HuH-7 (cell line): ENCODE data around the gene TFR2.
A peak's percentile ranks its signal among the peaks of the same experiment; 100 is the strongest.

Experiments
- DNase-seq: peaks from one replicate; pipeline ENCODE4 v3.0.0; 2011; ENCODE audit warnings: low spot score

TFR2 gene

DNA sequence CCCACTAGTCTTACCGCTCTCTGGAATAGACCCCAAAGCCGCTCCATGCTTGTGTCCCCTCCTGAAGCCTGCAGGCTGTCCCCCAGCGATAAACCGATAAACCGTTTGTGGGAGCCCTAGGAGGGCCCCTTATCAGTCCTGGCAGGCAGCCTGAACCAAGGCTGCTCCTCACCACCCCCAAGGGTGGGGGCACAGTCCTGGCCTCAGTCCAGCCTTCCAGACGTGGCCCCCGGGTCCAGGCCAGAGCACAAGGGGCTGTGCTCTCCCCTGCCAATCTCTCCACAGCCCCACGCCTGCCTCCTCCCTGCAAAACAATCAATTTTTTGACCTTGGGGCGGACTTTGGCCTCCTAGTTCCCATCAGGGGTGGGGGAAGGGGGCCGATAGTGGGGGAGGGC, at the start of gene TFR2:
TFR2 (minus strand) TSS at position 90 of the 397 bp plus-strand sequence; CDS start at position 47, 43 bp downstream.
- peak; percentile 61 for DNase-seq

DNA sequence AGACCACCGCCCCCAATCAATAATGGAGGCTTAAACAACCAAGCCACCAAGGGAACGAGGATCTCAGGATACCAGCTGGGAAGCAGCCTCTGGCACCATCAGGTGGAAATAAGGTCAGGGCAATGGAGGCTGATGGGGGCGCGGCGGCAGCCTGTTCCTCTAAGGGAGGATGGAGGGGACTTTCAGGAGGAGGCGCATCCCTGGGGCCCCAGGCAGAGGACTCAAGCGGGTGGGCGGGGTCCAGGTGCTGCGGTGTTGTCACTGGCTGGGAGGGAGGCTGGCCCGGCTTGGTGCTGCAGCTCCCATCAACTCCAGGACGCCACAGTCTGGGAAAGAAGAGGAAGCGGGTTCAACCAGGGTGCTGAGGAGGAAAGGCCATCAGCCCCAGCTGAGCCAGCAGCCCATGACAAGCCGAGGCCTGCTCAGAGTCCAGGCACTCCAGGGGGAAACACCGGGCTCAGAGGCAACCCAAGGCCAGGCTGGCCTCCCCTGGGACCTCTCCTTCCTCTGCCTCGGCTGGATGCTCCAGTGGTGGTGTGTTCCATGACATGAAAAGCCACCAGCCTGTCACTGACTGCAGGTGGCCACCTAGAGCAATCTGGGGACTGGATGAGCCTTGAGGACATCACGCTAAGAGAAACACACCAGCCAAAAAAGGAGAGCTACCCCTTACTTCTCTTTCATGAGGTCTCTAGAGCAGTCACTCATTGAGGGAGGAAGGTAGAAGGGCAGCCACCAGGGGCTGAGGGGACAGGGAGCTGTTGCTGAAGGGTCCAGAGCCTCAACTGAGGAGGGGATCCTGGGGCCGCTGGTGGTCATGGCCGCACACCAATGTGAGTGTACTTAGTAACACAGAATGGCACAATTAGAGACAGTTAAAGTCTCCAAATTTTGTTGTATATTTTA, 48.1 kb upstream of the TFR2 start:
- no peak for DNase-seq

DNA sequence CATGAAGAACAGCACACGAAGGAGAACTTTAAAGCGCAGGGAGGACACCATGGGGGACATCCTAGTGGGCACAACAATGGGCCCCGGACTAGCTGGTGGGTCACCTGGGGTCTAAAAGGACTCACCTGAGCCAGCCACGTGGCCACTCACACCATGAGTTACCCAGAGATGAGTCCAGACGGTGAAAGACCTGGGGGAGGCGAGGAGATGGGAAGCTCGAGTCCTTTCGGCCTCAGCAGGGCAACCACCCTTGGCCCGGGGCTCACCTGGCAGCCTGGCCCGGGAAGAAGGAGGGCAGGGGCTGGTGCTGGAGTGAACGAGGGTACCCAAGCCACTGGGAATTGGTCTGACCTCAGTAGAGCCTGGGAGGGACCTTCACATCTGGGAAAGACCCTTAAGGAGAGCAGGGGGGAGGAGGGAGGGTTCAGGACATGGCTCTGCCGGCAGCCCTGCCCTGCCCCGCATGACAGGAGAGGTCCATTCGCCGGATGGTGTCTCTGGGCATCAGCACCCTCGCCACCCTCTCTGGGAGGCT, 47.0 kb upstream of the TFR2 start:
- no peak for DNase-seq

DNA sequence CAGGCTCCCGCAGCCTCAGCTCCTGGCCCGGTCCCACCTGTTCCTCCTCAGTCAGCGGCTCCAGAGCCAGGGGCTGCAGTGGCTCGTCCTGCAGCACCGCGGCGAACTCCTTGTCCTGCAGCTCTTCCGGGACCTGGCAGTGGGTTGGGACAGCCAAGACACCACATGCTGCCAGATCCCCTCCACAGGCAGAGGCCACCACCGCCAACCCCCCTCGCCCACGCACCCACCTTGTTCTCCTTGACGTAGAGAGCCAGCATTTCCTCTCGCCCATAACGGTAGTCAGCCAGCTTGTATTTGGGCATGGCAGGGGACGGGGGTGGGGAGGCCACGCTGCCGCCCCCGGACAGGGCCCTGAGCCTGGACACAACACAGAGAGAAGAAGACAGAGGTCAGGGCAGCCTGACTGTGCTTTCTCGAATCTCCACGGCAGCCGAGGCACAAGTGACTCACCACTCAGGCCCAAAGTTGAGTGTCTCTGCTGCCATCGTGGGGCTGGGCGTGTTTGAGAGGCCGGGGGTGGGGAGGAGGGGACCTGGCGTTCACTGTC, 46.5 kb upstream of the TFR2 start:
- DNase-seq = no peak

DNA sequence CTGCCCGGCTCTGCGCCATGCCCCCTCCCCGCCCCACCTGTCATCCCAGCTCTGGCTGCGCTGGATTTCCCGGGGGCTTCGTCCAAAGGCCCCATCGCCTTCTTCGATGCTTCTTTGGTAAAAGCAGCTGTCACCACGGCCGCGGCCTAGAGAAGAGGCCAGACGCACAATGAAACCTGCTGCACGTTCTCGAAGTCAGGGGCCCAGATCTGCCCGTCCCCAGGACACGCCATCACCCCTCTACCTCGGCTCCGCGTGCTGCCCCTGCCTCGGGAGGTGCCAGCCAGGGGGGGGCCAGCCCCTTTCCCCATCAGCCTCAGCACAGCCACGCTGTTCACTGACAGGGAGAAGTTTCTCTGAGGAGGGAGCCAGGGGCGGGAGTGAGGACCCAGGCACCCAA, 45.9 kb upstream of the TFR2 start:
- DNase-seq = no peak

DNA sequence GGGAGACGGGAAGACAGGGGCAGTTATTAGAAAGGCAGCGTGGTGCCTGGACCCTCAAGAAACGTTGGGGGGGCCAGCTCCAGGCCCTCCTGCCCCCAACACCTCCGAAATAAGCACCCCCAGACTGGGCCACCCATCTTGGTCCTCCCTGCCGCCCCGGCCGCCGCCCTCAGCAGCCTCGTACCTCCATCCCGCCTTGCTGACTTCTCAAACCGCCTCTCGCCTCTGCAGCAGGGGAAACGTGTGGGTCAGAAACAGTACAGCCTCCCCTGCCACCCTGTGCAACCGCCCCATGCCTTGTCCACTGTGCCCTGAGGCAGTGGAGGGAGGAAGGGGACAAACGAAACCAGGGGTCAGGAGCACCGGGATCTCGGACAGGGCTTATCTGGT, 45.5 kb upstream of the TFR2 start:
- no peak for DNase-seq

DNA sequence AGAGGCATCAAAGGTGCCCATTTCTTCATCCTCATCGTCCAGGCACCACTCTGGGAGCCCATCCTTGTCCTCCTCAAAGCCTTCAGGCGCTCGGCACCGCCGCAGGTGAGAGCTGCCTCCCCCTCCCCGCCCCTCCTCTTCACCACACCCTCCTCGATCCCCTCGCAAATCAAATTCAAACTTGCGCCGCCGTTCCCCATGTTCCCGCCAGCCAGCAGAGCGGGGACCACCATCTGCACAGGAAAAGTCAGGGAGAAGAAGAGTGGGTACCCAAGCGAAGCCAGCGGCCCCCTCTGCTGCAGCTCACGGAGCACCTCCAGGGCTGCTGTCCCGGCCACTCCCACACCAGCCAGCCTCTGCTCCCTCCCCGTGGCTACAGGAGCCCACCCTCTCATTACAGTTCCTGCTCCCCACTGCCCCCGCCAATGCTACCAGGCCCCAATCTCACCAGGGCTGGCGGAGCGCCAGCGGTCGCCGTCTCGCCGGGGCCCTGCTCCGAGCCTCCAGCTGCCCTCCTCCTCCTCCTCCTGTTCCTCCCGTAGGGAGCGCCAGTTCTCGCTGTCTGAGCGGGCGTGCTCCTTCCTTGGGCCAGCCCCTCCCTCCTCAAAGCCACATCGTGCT, 45.0 kb upstream of the TFR2 start:
- no peak for DNase-seq

DNA sequence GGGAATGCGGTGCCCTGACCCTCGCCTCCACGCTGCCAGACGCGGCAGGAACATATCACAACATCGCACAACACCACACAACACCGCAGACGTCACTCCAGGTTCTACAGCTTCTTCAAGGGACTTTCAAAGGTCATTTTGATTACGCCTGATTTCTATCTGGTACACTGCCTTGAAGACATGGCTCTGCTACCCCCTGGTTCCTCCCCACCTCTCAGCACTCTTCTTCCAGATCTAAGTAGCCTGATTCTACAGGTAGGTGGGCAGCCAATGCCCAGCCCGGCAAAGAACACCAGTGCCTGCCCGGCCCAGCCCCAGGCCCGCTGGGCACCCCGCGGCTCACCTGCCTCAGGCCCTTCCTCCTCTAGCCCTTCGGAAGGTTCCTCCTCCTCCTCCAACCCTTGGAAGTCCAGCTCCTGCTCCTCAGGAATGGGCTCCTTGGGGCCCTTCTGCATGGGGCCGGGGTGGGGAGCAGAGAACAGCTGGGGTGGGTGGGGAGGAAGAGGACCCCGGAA, 44.3 kb upstream of the TFR2 start:
- DNase-seq = no peak

DNA sequence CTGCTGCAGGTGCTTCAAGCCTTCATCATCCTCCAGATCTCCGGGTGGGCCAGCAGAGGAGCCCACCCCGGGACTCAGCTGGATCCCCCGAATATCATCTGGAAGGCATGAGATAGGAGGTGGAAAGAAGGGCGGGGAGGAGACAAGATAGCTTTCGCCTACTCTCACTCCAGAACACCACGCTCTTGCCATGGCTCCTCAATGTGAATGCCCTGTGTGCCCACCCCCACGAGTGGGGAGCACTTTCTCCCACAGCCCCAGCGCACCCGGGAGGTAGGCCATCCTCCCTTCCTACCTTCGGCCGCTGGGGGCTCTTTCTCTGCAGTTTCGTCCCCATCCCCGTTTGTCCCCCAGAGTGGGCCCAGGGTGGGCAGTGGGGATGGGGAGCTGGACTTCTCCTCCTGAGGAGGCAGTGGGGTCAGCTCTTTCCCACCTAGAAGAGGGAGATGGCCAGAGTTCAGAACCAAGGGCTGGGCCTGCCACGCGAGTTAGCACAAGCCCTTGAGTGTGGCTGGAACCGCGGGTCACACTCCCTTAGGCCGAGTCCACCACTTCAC, 43.8 kb upstream of the TFR2 start:
- DNase-seq = no peak

DNA sequence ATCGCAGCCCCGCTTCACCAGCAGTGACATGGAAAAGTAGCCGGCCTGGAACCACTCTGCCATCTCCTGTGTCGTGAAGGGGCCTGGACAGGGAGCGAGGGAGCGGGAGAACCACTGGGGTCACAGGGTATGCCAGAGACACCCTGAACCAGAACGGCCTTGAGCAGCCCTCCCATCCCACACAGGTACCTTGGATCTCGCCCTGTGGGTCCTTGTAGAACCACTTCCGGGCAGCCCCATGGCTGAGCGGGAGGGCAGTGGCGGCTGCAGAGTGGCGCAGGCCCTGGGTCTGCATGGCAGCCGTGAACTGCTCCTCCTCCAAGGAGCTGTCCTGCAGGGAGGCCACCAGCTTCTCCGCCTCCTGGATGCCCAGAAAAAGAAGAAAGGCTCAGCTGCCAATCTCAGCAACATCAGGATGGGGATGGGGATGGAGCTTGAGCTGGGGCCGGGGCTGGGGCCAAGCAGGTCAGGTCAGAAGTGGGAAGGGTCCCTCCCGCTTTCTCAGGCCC, 43.2 kb upstream of the TFR2 start:
- DNase-seq = no peak

DNA sequence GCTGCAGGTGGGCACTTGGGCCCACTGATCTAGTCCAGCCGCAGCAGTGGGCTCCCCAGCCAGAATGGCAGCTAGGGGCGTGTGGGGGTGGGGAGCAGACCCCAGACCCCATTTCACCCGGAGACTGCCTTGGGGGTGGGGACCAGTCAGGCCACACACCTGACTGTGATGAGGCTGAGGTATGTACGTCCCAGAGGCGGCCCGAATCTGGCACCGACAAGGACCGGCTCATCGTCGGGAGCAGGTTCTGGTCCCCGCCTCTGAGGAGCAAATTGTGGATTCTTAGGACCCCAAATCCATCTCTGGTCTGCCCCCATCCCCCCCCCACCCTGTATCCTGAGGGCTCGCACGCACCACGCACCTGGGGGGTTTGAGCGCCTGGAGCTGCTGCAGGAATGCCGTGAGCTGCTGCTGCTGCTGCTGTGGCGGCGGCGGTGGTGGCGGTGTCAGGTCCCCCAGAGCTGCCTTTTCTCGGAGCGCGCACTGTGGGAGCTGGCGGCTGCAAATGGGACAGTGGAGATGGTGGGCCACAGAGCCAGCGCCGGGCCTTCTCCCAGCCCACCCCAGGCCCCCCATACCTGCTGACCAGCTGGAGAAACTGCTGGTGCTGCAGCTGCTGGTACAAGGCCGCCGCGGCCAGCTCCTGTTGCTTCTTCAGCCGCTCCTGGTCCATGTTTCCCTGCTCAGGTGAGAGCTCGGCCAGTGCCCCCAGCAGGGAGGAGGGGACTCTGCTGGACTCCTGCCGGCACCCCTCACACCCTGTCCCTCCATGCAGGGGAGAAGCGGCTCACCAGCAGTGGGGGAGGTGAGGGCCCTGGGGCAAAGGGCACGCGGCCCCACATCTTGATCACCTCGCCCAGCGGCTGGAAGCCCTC, 42.5 kb upstream of the TFR2 start:
- DNase-seq = no peak

DNA sequence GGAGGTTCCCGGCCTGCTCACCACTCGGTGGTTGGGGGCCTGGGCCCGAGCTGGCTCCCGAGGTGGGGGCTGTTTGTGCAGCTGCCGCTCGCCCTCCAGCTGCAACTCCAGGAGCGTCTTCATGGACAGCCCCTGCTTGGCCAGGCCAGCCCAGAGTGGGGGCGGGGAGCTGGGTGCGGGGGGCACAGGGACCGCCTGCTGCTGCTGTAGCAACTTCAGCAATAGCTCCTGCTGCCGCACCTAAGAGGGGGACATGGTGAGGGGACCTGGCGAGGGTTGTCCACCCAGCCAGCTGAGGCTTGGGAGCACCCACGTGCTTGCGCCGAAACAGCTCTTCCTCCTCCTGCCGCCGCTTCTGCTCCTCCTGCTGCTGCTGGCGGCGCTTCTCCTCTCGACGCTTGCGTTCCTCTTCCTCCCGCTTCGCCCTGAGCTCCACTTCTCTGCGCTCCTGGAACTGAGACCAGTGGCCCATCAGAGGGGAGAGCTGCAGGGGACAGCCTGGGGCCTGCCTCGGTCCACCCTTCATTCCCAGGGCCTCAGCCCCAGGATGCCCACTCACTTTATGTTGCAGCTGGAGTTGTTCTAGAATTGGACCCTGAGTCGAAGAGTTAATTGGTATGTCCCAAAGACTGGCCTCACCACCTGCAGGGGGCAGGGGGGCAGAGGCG, 41.8 kb upstream of the TFR2 start:
- no peak for DNase-seq

DNA sequence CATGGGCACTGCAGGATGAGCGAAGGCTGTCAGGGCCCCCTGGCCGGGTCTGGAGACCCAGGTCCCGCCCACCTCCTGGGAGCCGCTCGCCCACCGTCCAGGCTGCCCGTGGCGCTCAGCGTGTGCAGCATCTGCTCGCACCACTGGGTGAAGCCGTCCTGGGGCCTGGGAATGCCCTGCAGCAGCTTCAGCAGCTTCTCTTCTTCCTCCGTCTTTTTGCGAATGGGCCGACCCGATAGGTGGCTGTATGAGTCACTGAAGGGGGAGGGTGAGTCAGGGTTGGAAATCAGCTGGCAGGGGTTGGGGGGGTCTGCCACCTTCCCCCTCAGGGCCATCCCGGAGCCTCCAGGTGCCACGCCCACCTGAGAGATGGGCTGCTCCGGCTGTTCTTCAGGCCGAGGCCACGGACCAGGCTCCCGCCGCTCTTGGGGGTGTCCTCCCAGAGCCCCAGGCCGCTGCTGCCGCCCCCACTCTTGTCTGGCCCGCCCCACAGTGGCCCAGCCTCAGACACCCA, 40.9 kb upstream of the TFR2 start:
- DNase-seq = no peak

DNA sequence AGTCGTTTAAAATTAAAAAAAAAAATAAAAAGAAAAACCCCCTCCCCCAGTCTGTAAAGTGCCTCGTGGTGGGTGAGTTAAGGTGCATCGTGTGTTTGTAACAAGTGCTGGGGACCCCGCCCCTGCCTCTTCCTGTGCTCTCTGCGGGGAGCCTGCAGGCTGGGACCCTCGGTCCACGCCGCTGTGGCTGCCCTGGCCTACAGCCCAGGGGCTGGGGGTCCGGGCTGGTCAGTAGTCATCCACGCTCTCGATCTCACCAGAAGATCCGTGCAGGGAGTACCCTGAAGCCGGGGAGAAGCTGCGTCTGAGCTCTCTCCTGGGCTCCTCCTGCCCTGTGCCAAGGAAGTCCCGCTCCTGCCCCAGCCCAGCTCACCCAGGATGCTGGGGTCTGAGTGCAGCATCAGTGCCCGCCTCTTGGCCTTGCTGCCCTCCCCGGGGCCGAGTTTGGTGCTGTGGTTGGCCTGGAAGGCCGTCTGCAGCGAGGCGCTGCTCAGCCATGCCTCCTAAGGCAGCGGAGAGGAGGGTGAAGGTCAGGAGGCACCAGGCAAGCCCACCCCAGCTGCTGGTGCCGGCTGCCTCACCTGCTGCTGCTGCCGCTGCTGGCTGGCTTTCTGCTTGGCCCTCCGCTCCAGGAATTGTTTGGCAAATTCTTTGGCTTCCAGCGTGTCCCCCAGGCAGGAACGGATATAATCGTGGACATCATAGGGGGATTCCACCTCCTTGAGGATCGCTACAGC, 40.3 kb upstream of the TFR2 start:
- no peak for DNase-seq

DNA sequence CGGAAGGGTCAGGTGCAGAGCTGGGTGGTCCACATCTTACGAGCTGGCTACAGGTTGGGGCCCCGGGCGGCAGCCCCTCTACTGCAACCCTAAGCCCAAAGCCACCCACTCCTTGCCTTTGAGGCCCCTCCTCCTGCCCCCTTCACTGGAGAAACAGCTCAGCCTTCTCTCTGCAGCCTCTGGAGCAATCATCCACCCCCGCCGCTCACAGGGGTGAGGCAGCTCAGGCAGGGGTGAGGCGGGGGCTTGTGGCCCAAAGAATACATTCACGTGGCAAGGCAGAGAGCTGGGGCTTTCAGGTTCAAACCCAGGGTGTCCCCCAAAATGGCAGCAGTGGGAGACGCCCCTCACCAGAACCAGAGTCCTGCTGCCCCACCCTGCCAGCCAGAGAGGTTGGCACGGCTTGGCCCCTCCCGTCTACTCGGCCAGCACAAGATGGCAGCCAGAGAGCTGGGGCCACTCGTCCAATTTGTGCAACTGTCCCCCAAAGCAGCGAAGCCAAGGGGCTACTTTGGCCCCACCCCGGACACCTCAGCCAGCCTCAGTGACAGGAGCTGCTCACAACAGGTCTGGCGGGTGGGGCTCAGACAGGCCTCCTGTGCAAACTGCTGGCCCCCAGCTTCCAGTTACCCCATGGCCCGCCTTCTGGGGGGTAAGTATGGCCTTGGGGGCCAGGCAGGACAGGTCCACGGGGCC, 39.4 kb upstream of the TFR2 start:
- no peak for DNase-seq

DNA sequence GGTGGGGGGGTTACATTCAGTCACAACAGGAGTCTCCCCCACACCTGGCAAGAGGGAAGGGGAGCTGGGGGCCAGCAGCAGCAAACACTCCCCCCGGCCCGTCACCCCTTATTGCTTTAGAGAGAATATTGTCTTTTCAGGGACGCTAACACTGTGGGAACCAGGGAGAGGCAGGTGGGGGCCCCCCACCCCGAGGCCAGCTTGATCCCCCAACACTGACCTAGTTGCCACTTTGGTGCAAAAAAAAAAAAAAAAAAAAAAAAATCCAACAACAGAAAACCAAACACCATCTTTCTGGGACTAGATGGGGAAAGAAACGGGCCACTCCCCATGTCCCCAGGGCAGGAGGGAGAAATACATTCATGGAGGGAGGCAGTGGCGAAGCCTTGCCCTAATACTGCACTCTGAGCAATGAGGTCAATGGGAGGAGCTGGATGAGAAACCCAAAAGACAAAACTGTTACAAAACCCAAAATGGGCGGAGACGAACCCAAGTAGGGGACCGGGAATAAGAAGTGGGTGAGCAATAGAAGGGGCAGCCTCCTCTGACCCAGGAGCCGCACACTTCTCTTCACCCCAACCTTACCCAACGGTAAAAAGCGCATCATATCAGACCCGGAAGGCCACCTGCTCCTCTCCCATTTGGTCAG, 38.7 kb upstream of the TFR2 start:
- DNase-seq = peak; percentile 32

DNA sequence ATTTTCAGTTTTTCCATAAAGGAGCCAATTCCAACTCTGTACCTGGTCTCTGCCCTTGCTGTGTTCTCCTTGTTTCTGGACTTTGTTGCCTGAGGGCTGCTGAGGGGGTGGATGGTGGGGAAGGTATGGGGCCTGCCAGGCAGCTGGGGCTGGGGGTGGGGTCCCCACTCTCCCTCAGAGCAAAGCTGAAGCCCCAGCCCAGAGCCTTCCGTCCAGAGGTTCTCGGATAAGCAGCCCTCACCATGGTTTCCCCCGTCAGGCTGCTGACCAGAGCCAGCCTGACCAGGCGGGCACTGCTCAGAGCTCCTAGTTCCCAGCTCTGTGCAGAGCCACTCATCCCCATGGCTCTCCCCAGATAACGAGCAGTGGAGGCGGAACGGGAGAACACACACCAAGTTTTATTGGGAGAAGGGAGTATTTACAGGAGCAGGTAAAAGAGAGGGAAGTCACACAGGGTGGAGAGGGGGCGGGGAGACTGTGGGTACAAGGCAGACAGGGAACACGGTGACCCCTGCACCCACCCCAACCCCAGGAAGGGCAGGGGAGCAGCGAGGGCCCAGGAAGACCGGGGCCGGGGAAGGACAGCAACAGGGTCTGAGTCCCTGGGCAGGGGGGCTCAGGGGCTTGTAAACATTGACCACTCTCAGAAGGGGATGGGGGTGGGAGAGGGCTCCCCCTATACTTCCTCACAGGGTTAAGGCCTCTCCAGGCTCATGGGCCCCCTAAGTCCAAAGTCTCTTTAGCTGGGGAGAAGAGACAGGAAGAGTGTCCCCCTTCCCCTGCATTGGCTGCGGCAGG, 38.0 kb upstream of the TFR2 start:
- DNase-seq = peak; percentile 32
